Right kidney (tissue), 9 donors: Measurements from ENCODE around the gene CT47C1.
"Not testable (repeated sequence)": the region's sequence is repeated elsewhere in the genome, so short reads cannot be mapped to it uniquely, and the experiment has no call there.

Source experiments
- DNase-seq: peaks from one replicate; pipeline ENCODE4 v3.0.0-alpha.2; 2016
- long read RNA-seq, 8 donors: transcript quantifications; one replicate each; lab custom pipeline, GENCODE V29; 2026

CT47C1 gene
- long read RNA-seq, donor 1 = 0 reads
- long read RNA-seq, donor 2 = 0 reads
- long read RNA-seq, donor 3 = 0 reads
- long read RNA-seq, donor 4 = 0 reads
- long read RNA-seq, donor 5 = 0 reads
- long read RNA-seq, donor 6 = 0 reads
- long read RNA-seq, donor 7 = 0 reads
- long read RNA-seq, donor 8 = 0 reads

- DNase-seq = no peak
These were observed at the start of gene CT47C1 for GRCh38 chrX:119072744-119073143. TSS of gene CT47C1 (plus strand) at chrX:119072993. CDS start at chrX:119073226, 233 bp downstream.

DNA sequence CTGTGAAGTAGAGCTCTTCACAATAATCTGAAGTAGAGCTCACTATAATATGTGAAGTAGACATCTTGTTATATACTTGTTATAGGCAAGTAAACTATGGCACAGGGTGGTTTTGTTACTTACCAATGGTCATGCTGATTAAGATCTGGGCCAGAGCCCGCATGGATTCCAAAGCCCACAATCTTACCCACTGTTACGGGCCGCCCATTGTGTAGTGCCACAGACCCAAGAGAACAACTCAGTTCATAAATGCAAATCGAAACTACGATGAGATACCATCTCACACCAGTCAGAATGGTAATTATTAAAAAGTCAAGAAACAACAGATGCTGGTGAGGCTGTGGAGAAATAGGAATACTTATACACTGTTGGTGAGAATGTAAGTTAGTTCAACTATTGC is 46.9 kb upstream of the CT47C1 start:
- DNase-seq = no peak

DNA sequence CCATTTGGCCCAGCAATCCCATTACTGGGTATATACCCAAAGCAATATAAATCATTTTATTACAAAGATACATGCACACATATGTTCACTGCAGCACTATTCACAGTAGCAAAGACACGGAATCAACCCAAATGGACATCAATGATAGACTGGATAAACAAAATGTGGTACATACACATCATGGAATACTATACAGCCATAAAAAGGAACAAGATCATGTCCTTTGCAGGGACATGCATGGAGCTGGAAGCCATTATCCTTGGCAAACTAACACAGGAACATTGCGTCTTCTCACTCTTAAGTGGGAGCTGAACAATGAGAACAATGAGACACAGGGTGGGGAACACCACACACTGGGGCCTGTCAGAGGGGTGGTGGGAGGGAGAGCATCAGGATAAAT is 46.4 kb upstream of the CT47C1 start:
- DNase-seq = not testable (repeated sequence)

- not testable (repeated sequence) for DNase-seq
These were observed 44.6 kb upstream of the CT47C1 start for GRCh38 chrX:119027960-119028732.

GRCh38 chrX:119028733-119029330 is 44.0 kb upstream of the CT47C1 start:
- DNase-seq = no peak

DNA sequence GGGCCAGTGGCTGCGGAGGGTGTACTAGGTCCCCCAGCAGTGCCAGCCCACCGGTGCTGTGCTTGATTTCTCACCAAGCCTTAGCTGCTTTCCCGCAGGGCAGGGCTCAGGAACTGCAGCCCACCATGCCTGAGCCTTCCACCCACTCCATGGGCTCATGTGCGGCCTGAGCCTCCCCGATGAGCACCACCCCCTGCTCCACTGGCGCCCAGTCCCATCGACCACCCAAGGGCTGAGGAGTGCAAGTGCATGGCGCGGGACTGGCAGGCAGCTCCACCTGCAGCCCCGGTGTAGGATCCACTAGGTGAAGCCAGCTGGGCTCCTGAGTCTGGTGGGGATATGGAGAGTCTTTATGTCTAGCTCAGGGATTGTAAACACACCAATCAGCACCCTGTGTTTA is 43.1 kb upstream of the CT47C1 start:
- not testable (repeated sequence) for DNase-seq

DNA sequence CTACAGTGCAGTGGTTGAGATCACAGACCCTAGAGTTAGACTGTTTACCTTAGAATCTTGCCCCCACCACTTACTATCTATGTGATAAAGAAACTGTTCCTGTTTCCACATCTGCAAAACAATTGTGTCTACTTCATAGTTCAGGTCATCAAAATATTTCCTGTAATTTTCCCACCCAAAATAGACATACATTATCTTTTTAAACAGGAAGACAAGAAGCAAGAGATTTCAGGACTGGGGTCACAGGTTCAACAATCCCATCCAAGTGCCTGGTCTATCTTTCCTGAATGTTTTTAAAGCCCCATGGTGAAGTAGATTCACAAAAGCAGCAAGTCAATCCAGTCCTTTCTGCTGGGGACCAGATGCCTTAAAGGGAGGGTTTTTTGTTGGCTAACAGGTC is 41.8 kb upstream of the CT47C1 start:
- DNase-seq = no peak

GRCh38 chrX:119036107-119037029 is 36.4 kb upstream of the CT47C1 start:
- no peak for DNase-seq

GRCh38 chrX:119040432-119040831 is 32.4 kb upstream of the CT47C1 start:
- DNase-seq = no peak

DNA sequence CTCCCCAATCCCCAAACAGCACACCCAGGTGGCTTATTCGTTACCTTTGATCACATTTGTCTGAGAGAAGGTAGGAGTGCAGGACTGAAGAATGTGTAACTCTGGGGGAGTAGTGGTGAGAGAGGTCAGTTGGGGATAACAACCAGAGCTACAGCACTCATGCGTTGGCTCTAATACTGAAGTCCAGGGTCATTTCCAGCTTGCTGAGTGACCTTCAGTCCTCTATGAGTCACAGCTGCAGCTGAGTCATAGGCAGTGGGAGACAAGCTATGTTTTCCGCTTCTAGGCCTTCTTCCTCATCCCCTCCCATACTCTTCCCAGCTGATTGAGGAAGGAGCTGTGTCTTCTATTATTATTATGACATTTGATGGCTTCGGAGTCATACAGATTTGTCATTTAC is 31.6 kb upstream of the CT47C1 start:
- DNase-seq = no peak

- DNase-seq = no peak
These were observed 30.8 kb upstream of the CT47C1 start for GRCh38 chrX:119042040-119042439.

GRCh38 chrX:119042996-119043395 is 29.8 kb upstream of the CT47C1 start:
- no peak for DNase-seq

- no peak for DNase-seq
These were observed 26.9 kb upstream of the CT47C1 start for GRCh38 chrX:119045884-119046283.

DNA sequence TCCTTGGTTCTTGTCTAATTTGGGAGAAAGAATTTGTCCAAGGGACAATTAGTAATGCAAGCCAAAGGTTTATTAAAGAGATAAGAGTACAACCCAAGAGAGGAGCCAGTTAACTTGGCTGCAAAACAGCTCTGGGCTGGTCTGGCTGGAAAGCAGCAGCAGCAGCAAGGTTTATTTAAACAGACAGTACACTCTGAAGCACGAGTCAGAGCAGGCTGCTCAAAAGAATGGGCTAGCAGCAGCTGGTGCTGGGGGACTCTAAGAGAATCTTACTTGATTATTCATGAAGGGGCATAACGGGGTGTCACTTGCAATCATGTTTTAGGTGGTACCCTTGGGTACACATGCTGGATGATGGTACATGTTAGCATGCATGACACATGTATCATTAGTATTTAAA is 17.1 kb upstream of the CT47C1 start:
- DNase-seq = no peak

- no peak for DNase-seq
These were observed 9.9 kb upstream of the CT47C1 start for GRCh38 chrX:119062750-119063374.

- no peak for DNase-seq
These were observed 9.4 kb upstream of the CT47C1 start for GRCh38 chrX:119063428-119063827.

DNA sequence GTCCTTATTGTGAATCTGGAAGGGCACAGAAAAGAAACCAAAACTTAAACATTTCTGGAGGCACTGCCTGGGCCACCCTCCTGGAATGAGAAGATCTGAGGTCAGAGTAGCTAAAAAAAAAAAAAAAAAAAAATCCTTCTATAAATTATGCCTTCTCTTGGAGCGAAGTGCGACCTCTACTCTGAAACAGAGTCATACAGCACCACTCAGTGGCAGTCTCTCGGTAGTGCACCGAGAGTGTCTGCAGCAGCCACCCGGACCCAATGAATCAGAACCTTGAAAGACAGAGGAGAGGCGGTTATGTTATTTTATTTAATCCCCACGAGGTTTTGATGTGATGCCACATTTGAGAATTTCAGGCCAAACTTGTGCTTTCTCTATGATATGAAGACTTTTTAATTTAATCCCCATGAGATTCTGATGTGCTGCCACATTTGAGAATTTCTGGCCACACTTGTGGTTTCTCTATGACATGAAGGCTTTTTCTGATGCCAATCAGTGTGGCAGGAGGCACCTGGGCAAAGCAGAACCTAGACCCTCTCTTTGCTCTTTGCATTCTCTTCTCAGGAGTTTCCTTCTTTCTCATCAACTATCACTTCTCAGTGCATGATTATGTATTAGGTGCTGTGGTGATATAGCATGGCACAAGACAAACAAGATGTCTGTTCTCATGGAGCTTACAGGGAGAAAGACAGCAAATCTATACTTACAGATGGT is 5.6 kb upstream of the CT47C1 start:
- DNase-seq = no peak

GRCh38 chrX:119069128-119069527 is 3.7 kb upstream of the CT47C1 start:
- DNase-seq = no peak

GRCh38 chrX:119069762-119070161 is 3.0 kb upstream of the CT47C1 start:
- DNase-seq = no peak

GRCh38 chrX:119071381-119071780 is 1.4 kb upstream of the CT47C1 start:
- DNase-seq = no peak

GRCh38 chrX:119073200-119073905 is 560 bp downstream of the CT47C1 start:
- DNase-seq = no peak
